ENCODE data around the gene ZNF646.

Gene ZNF646

GRCh38 chr16:31128711-31129567 lies 54.7 kb downstream of the ZNF646 start:
- H3K27ac Mint-ChIP-seq, result no peak overlapping the region

GRCh38 chr16:31129568-31130335 lies 55.5 kb downstream of the ZNF646 start:
- no peak overlapping the region for H3K4me3 Mint-ChIP-seq
- peaks cover 11% of the 10 kb centered on the region for H3K4me1 Mint-ChIP-seq
- peaks cover 6% of the 10 kb centered on the region for H3K36me3 Mint-ChIP-seq
- H3K9me3 Mint-ChIP-seq, result no peaks in the 10 kb centered on the region
- H3K27me3 Mint-ChIP-seq, result no peaks in the 10 kb centered on the region
- H3K27ac Mint-ChIP-seq, result no peak overlapping the region

More at GRCh38 chr16:31128711-31129567, 54.7 kb downstream of the ZNF646 start:
- no peak overlapping the region for H3K4me3 Mint-ChIP-seq
- no peaks in the 10 kb centered on the region for H3K9me3 Mint-ChIP-seq
- H3K4me1 Mint-ChIP-seq, result peaks cover 11% of the 10 kb centered on the region
- no peaks in the 10 kb centered on the region for H3K27me3 Mint-ChIP-seq
- H3K36me3 Mint-ChIP-seq, result peaks cover 6% of the 10 kb centered on the region

- H3K36me3 Mint-ChIP-seq, result peaks cover 6% of the 10 kb centered on the region
- peaks cover 11% of the 10 kb centered on the region for H3K4me1 Mint-ChIP-seq
- H3K27me3 Mint-ChIP-seq, result no peaks in the 10 kb centered on the region
- no peak overlapping the region for H3K4me3 Mint-ChIP-seq
- no peak overlapping the region for H3K27ac Mint-ChIP-seq
- no peaks in the 10 kb centered on the region for H3K9me3 Mint-ChIP-seq
These were observed 56.2 kb downstream of the ZNF646 start for GRCh38 chr16:31130336-31130891.

GRCh38 chr16:31130899-31131298 lies 56.7 kb downstream of the ZNF646 start:
- H3K9me3 Mint-ChIP-seq, result no peaks in the 10 kb centered on the region
- no peaks in the 10 kb centered on the region for H3K27me3 Mint-ChIP-seq
- H3K27ac Mint-ChIP-seq, result no peak overlapping the region
- H3K4me3 Mint-ChIP-seq, result no peak overlapping the region
- H3K36me3 Mint-ChIP-seq, result peaks cover 6% of the 10 kb centered on the region
- H3K4me1 Mint-ChIP-seq, result peaks cover 8% of the 10 kb centered on the region

GRCh38 chr16:31131416-31131815 lies 57.2 kb downstream of the ZNF646 start:
- Mint-ChIP-seq H3K27me3 (no peaks in the 10 kb centered on the region), H3K9me3 (no peaks in the 10 kb centered on the region), H3K27ac (no peak overlapping the region), H3K4me3 (no peak overlapping the region), H3K36me3 (peaks cover 6% of the 10 kb centered on the region), H3K4me1 (peaks cover 5% of the 10 kb centered on the region)

- Mint-ChIP-seq H3K4me3 (no peak overlapping the region), H3K36me3 (peaks cover 6% of the 10 kb centered on the region), H3K27ac (no peak overlapping the region), H3K9me3 (no peaks in the 10 kb centered on the region), H3K27me3 (no peaks in the 10 kb centered on the region), H3K4me1 (peaks cover 5% of the 10 kb centered on the region)
These were observed 57.6 kb downstream of the ZNF646 start for GRCh38 chr16:31131841-31132271.

- H3K27ac Mint-ChIP-seq, result no peak overlapping the region
- H3K36me3 Mint-ChIP-seq, result peaks cover 6% of the 10 kb centered on the region
- H3K9me3 Mint-ChIP-seq, result no peaks in the 10 kb centered on the region
- H3K27me3 Mint-ChIP-seq, result no peaks in the 10 kb centered on the region
- H3K4me1 Mint-ChIP-seq, result peaks cover 5% of the 10 kb centered on the region
- no peak overlapping the region for H3K4me3 Mint-ChIP-seq
These were observed 58.2 kb downstream of the ZNF646 start for GRCh38 chr16:31132303-31132979.

GRCh38 chr16:31133046-31133501 lies 58.9 kb downstream of the ZNF646 start:
- H3K36me3 Mint-ChIP-seq, result peaks cover 2% of the 10 kb centered on the region
- no peaks in the 10 kb centered on the region for H3K4me1 Mint-ChIP-seq
- H3K27me3 Mint-ChIP-seq, result no peaks in the 10 kb centered on the region
- H3K4me3 Mint-ChIP-seq, result no peak overlapping the region
- no peak overlapping the region for H3K27ac Mint-ChIP-seq
- no peaks in the 10 kb centered on the region for H3K9me3 Mint-ChIP-seq

Measured in activated naive CD4-positive, alpha-beta T cell treated with anti-CD3 and anti-CD28 coated beads, Interleukin-2, amount 50 U/mL, for 24 hours (primary cell).